Naive B cell (primary cell): Measurements from ENCODE around the gene TNFSF9. TPM values are rescaled to one million over a fixed set of nuclear protein-coding genes. Genes with fewer than 3 reads are reported as not detected.
"Not testable (repeated sequence)": the region's sequence is repeated elsewhere in the genome, so short reads cannot be mapped to it uniquely, and the experiment has no call there.

Source experiments
- ATAC-seq, 2 donors: fragments of 150-1000 bp; cut with Tn5 transposase; 2 replicates each; pipeline ENCODE4 v1.10.0; 2021; ENCODE audit warnings: low read depth in 2 of 2, mild to moderate bottlenecking in 2 of 2, moderate library complexity in 2 of 2
- DNase-seq: peaks from one replicate; pipeline ENCODE4 v3.0.0; 2022
- H3K27ac Mint-ChIP-seq, 6 donors: one replicate each; pipeline ENCODE4 v1.8.0; 2020 to 2022; ENCODE audit warnings: mild to moderate bottlenecking in 6 of 6, mixed read lengths in 6 of 6, moderate library complexity in 5 of 6, inconsistent platforms in 2 of 6
- H3K27me3 Mint-ChIP-seq, 3 donors: one replicate each; pipeline ENCODE4 v1.8.0; 2021 to 2022; ENCODE audit warnings: mixed read lengths in 3 of 3, mild to moderate bottlenecking in 1 of 3
- H3K36me3 Mint-ChIP-seq, 2 donors: one replicate each; pipeline ENCODE4 v1.8.0; 2020 to 2022; ENCODE audit warnings: mixed read lengths in 2 of 2, inconsistent platforms in 1 of 2, mild to moderate bottlenecking in 1 of 2
- H3K4me1 Mint-ChIP-seq, 3 donors: one replicate each; pipeline ENCODE4 v1.8.0; 2020 to 2022; ENCODE audit warnings: mixed read lengths in 3 of 3, inconsistent platforms in 1 of 3, mild to moderate bottlenecking in 1 of 3, moderate library complexity in 1 of 3
- H3K4me3 Mint-ChIP-seq, 8 donors: one replicate each; pipeline ENCODE4 v1.8.0; 2020 to 2022; ENCODE audit warnings: mild to moderate bottlenecking in 8 of 8, mixed read lengths in 8 of 8, moderate library complexity in 8 of 8, inconsistent platforms in 2 of 8
- H3K9me3 Mint-ChIP-seq, 7 donors: one replicate each; pipeline ENCODE4 v1.8.0; 2020 to 2022; ENCODE audit warnings: mixed read lengths in 7 of 7, mild to moderate bottlenecking in 5 of 7, inconsistent platforms in 2 of 7, moderate library complexity in 1 of 7
- polyA plus RNA-seq, 6 donors: library from polyadenylated mRNA; unstranded; fragments of 300-500 nt; fragmentation: Illumina TruSeq; gene quantifications; one replicate each; pipeline ENCODE4 v1.2.3, GENCODE V29; 2021; ENCODE audit warnings: low read depth in 6 of 6

The TNFSF9 gene
- polyA plus RNA-seq, 6 donors from 2014 or later, result 0.67 to 6.7 (median 1.1) TPM

DNA sequence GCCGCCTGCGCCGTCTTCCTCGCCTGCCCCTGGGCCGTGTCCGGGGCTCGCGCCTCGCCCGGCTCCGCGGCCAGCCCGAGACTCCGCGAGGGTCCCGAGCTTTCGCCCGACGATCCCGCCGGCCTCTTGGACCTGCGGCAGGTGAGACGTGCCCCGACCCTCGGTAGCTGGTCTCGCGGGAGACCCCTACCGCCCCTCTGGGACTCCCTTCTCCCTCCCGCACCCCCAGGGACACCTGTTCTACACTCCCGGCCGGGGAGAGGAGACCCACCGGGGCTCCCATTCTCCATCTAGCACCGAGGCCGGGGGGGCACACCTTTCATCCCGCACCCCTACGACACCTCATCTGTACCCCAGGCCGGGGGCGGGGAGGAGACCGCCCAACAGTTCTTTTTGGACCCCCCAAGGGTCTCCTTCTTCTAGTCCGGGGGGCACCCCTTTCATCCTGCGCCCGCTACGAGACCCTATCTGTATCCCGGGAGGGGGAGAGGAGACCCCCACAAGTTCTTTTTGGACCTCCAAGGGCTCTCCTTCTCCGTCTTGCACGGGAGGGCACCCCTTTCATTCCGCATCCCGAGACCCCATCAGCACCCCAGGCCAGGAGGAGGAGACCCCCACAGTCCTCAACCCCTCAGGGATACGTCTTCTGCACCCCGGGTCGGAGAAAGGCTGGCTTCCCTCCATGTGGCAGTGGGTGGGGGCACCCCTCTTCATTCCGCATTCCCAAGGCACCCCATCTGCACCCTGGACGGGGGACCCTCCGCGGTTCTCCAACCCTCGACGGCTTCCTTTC, 533 bp downstream of the TNFSF9 start:
- H3K36me3 Mint-ChIP-seq, result peaks cover 0 to 8% of the 10 kb centered on the region in 2 donors

DNA sequence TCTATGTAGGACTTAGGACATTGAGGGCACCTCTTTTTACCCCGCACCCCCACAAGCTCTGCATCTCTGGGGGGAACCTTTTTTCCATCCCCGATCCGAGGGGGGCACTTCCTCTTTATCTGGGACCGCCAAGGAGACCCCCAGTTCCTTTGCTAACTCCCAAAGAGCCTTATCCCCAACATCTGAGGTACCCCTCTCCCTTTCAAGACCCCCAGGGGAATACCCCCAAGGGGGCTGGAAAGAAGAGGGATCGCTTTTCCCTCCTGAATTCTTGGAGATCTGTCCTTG, 1.1 kb downstream of the TNFSF9 start:
- DNase-seq, result no peak
- Mint-ChIP-seq H3K36me3 (peaks cover 0 to 8% of the 10 kb centered on the region in 2 donors), H3K27me3 (peaks cover 25 to 48% (median 48%) of the 10 kb centered on the region in 3 donors), H3K9me3 (peaks cover 2 to 11% (median 8%) of the 10 kb centered on the region in 7 donors), H3K4me1 (peaks cover 55 to 72% (median 59%) of the 10 kb centered on the region in 3 donors), H3K27ac (peak overlapping the region in 5 of 6 donors; percentile 34 to 83 (median 61)), H3K4me3 (peak overlapping the region; percentile 38 to 92 (median 80))
- ATAC-seq, result no peak

More for the DNA sequence above, 533 bp downstream of the TNFSF9 start:
- Mint-ChIP-seq H3K27ac (peak overlapping the region in 4 of 6 donors; percentile 34 to 83 (median 67)), H3K27me3 (peaks cover 25 to 48% (median 48%) of the 10 kb centered on the region in 3 donors), H3K4me1 (peaks cover 51 to 66% (median 59%) of the 10 kb centered on the region in 3 donors), H3K9me3 (peaks cover 2 to 11% (median 8%) of the 10 kb centered on the region in 7 donors), H3K4me3 (peak overlapping the region; percentile 72 to 92 (median 81))
- ATAC-seq (no peak), DNase-seq (no peak)

DNA sequence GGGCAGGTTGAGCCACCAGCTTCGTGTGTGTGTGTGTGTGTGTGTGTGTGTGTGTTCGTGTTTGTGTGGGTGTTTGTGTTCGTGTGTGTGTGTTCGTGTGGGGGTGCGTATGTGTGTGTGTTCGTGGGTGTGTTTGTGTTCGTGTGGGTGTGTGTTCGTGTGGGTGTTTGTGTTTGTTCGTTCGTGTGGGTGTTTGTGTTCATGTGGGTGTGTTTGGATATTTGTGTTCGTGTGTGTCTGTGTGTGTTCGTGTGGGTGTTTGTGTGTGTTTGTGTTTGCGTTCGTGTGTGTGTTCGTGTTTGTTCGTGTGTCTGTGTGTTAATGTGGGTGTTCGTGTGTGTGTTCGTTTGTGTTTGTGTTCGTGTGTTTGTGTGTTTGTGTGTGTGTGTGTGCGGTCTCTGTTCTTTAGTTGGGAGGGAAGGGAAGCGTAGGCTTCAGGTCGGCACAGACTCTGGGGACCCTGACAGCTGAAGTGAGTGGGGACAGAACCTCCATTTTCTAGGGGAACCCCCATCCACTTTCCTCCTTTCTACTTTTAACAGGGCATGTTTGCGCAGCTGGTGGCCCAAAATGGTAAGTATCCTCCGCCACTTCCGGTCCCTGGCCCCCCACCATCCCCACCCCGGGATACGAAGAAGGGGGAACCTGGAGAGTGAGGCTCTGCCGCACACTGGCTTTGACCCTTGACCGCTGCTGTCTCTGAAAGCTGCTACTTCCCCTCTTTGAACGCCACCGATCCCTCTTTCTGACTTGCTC, 1.6 kb downstream of the TNFSF9 start:
- H3K4me3 Mint-ChIP-seq, result peak overlapping the region; percentile 38 to 92 (median 80)
- ATAC-seq, result peak; percentile 4 to 10

DNA sequence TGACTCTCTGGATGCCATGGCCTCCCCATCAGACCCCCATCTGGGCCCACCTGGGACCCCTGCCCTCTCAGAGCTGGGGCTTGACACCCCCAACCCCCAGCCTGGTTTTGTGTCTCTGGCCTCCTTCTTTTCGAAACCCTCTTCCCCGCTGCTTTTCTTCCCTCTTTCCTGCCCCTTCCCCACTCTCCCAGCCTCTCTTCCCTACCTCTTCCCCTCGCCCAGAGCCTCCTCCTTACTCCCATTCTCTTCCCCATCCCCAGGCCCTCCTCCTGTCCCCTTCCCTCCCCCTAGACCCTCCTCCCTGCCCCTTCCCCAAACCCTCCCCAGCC, 2.1 kb downstream of the TNFSF9 start:
- peaks cover 0 to 8% of the 10 kb centered on the region in 2 donors for H3K36me3 Mint-ChIP-seq
- peak overlapping the region; percentile 38 to 87 (median 78) for H3K4me3 Mint-ChIP-seq
- H3K9me3 Mint-ChIP-seq, result peaks cover 2 to 11% (median 8%) of the 10 kb centered on the region in 7 donors
- ATAC-seq (no peak), DNase-seq (no peak)
- peak overlapping the region in 5 of 6 donors; percentile 6 to 84 (median 82) for H3K27ac Mint-ChIP-seq
- peaks cover 54 to 70% (median 58%) of the 10 kb centered on the region in 3 donors for H3K4me1 Mint-ChIP-seq
- H3K27me3 Mint-ChIP-seq, result peaks cover 25 to 48% (median 48%) of the 10 kb centered on the region in 3 donors

More for the DNA sequence above, 1.6 kb downstream of the TNFSF9 start:
- peaks cover 0 to 8% of the 10 kb centered on the region in 2 donors for H3K36me3 Mint-ChIP-seq
- peaks cover 2 to 11% (median 8%) of the 10 kb centered on the region in 7 donors for H3K9me3 Mint-ChIP-seq
- peak overlapping the region in 5 of 6 donors; percentile 12 to 84 (median 82) for H3K27ac Mint-ChIP-seq
- H3K4me1 Mint-ChIP-seq, result peaks cover 59 to 75% (median 62%) of the 10 kb centered on the region in 3 donors
- peaks cover 25 to 48% (median 48%) of the 10 kb centered on the region in 3 donors for H3K27me3 Mint-ChIP-seq
- DNase-seq, result no peak

DNA sequence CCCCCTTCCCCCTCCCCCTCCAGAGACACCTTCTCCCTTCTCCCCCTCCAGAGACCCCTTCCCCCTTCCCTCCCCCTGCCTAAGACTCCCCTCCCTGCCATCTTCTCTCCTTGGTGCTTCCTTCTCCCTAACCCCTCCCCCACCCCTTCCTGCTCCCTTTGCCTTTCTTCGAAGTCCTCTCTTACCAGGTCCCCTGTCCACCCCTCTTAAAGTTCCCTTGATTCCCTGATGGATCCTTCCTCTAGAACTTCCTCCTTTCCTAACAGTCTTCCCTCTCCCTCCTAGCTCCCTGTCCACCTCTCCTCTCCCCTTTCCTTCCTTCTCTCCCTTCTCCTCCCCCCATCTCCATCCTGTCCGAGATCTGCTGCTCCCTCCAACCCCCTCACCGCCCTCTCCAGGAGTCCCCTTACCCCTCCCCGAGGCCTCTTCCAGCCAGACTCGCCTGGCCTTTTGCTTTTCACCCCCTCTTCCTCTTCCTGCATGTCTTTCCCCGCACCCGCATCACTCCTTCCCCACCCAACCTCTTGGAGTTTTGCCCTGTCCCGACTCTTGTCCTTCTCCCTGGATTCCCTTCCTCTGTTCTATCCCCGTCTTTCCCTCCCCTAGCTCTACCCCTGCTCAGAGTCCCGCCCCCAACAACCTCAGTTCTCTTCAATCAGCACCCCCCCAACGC, 3.1 kb downstream of the TNFSF9 start:
- no peak for DNase-seq
- H3K27me3 Mint-ChIP-seq, result peaks cover 25 to 48% (median 48%) of the 10 kb centered on the region in 3 donors
- peak overlapping the region in 2 of 6 donors; percentile 28 to 73 for H3K27ac Mint-ChIP-seq
- H3K36me3 Mint-ChIP-seq, result peaks cover 0 to 8% of the 10 kb centered on the region in 2 donors
- H3K4me3 Mint-ChIP-seq, result peak overlapping the region in 1 of 8 donors; percentile 13
- no peak for ATAC-seq
- peaks cover 53 to 61% (median 56%) of the 10 kb centered on the region in 3 donors for H3K4me1 Mint-ChIP-seq
- peaks cover 2 to 11% (median 8%) of the 10 kb centered on the region in 7 donors for H3K9me3 Mint-ChIP-seq

DNA sequence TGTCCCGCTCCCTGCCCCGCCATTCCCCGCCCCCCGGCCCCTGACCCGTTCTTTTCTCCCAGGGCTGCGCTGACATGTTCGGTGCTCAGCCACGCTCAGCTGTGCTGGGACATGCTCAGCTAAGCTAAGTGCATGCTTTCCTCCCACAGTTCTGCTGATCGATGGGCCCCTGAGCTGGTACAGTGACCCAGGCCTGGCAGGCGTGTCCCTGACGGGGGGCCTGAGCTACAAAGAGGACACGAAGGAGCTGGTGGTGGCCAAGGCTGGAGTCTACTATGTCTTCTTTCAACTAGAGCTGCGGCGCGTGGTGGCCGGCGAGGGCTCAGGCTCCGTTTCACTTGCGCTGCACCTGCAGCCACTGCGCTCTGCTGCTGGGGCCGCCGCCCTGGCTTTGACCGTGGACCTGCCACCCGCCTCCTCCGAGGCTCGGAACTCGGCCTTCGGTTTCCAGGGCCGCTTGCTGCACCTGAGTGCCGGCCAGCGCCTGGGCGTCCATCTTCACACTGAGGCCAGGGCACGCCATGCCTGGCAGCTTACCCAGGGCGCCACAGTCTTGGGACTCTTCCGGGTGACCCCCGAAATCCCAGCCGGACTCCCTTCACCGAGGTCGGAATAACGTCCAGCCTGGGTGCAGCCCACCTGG, 3.7 kb downstream of the TNFSF9 start:
- no peak for DNase-seq
- Mint-ChIP-seq H3K27ac (peak overlapping the region in 1 of 6 donors; percentile 75), H3K4me3 (peak overlapping the region in 3 of 8 donors; percentile 20 to 70 (median 25)), H3K4me1 (peaks cover 47 to 54% (median 49%) of the 10 kb centered on the region in 3 donors), H3K27me3 (peaks cover 21 to 43% (median 41%) of the 10 kb centered on the region in 3 donors), H3K36me3 (peaks cover 0 to 8% of the 10 kb centered on the region in 2 donors), H3K9me3 (peaks cover 2 to 11% (median 8%) of the 10 kb centered on the region in 7 donors)
- ATAC-seq, result no peak

DNA sequence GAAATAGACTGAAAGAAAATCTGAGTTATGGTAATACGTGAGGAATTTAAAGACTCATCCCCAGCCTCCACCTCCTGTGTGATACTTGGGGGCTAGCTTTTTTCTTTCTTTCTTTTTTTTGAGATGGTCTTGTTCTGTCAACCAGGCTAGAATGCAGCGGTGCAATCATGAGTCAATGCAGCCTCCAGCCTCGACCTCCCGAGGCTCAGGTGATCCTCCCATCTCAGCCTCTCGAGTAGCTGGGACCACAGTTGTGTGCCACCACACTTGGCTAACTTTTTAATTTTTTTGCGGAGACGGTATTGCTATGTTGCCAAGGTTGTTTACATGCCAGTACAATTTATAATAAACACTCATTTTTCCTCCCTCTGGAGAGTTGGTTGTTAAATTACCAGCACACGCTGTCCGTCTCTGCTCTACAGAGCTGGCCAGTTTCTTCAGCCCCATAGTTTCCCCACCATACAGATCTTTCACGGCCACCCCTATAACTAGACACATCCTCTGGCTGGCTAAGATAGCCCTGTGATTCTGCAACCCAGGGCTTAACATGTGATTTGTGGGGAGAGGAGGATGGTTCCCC, 4.8 kb downstream of the TNFSF9 start:
- peaks cover 36 to 43% (median 38%) of the 10 kb centered on the region in 3 donors for H3K4me1 Mint-ChIP-seq
- no peak for DNase-seq
- H3K9me3 Mint-ChIP-seq, result peaks cover 2 to 11% (median 8%) of the 10 kb centered on the region in 7 donors
- peaks cover 0 to 8% of the 10 kb centered on the region in 2 donors for H3K36me3 Mint-ChIP-seq
- peak overlapping the region; percentile 10 to 89 (median 78) for H3K27ac Mint-ChIP-seq
- H3K27me3 Mint-ChIP-seq, result peaks cover 10 to 32% (median 31%) of the 10 kb centered on the region in 3 donors
- H3K4me3 Mint-ChIP-seq, result peak overlapping the region in 4 of 8 donors; percentile 14 to 73 (median 49)
- ATAC-seq, result no peak

DNA sequence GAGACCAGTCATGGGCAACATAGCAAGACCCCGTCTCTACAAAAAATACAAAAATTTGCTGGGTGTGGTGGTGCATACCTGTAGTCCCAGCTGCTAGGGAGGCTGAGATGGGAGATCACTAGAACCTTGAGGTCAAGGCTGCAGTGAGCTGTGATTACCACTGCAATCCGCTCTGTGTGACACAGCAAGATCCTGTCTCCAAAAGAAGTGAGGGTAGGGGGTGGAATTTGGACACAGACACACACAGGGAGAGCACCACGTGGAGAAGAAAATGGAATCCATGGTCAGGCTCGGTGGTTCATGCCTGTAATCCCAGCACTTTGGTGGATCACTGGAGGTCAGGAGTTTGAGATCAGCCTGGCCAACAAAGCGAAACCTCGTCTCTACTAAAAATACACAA, 8.7 kb downstream of the TNFSF9 start:
- H3K4me1 Mint-ChIP-seq, result peaks cover 9 to 20% (median 14%) of the 10 kb centered on the region in 3 donors
- ATAC-seq (no peak), DNase-seq (no peak)
- H3K4me3 Mint-ChIP-seq, result no peak overlapping the region
- peaks cover 0 to 8% of the 10 kb centered on the region in 2 donors for H3K36me3 Mint-ChIP-seq
- peaks cover 2 to 11% (median 6%) of the 10 kb centered on the region in 7 donors for H3K9me3 Mint-ChIP-seq
- peaks cover 0 to 15% (median under 1%) of the 10 kb centered on the region in 3 donors for H3K27me3 Mint-ChIP-seq
- H3K27ac Mint-ChIP-seq, result peak overlapping the region in 2 of 6 donors; percentile 44 to 84

DNA sequence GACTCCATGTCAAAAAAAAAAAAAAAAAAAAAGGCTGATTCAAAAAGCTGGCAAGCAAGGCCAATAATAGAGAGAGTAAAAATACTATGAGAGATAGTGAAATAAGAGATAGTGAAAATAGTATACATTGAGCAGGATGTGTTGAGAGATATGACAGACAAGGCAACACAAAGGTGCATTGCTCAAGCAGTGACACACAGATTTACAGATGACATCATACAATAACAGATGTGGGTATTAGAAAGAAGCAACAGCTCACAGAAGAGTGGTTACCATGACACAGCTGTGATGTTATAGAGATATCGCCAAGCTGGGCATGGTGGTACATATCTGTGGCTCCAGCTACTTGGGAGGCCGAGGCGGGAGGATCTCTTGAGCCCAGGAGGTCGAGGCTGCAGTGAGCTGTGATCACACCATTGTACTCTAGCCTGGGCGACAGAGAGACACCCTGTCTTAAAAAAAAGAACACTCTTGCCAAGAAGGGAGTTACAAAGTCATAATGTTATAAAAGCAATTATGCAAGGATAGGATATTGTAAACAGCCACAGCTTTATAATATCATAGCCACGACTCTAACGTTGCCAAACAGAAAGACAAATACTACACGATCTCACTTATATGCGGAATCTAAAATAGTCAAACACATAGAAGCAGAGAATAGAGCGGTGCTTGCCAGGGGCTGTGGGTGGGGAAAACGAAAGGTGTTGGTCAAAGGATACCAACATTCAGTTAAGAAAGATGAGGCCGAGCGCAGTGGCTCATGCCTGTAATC, 10.3 kb downstream of the TNFSF9 start:
- Mint-ChIP-seq H3K36me3 (peaks cover 0 to 2% of the 10 kb centered on the region in 2 donors), H3K4me3 (no peak overlapping the region), H3K9me3 (peaks cover 0 to 3% (median 1%) of the 10 kb centered on the region in 7 donors), H3K4me1 (peaks cover 5 to 11% (median 10%) of the 10 kb centered on the region in 3 donors), H3K27me3 (peaks cover 0 to 17% (median 0%) of the 10 kb centered on the region in 3 donors), H3K27ac (peak overlapping the region in 1 of 6 donors; percentile 3)
- DNase-seq (no peak), ATAC-seq (no peak)

DNA sequence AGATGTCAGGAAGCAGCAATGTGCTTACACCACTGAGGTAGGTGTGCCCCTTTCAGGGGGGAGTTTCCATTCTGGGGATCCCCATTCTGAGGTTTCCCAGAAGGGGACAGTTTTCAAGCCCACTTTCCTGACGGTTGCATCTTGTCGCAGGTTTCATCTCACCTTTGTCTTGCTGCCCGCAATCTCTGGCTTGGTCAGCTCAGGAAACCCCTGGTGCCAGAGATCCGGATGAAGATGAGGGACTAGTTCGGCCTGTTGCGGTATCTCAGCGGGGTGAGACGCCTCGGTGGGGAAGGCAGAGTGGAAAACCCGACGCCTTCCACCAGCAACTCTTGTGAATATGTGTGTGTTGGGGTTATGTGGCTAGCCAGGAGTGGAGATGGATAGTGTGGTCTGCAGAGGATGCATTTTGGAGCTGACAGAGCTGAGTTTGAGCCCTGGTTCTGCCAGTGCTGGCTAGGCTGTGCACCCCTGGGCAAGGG, 13.1 kb downstream of the TNFSF9 start:
- Mint-ChIP-seq H3K27ac (no peak overlapping the region), H3K4me3 (no peak overlapping the region), H3K4me1 (no peaks in the 10 kb centered on the region), H3K36me3 (peaks cover 5 to 8% of the 10 kb centered on the region in 2 donors), H3K27me3 (peaks cover 0 to 29% (median 0%) of the 10 kb centered on the region in 3 donors), H3K9me3 (peaks cover 2 to 15% (median 5%) of the 10 kb centered on the region in 7 donors)
- DNase-seq (no peak), ATAC-seq (peak; percentile 44 to 61)

DNA sequence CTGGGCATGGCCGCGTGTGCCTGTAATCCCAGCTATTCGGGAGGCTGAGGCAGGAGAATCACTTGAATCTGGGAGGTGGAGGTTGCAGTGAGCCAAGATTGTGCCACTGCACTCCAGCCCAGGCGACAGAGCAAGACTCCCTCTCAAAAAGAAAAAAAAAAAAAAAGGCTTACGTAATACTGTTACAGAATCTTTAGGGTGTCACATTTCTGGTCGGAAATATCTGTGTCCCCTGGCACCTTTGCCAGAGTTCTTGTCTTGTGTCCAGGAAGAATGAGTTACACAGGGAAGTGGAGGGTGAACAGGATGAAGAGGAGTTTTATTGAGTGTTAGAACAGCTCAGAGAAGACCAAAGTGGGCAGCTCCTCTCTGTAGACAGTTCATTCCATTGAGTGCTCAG, 19.9 kb downstream of the TNFSF9 start:
- not testable (repeated sequence) for DNase-seq, H3K27ac Mint-ChIP-seq, H3K36me3 Mint-ChIP-seq, ATAC-seq, H3K4me1 Mint-ChIP-seq
- peaks cover 3 to 18% (median 5%) of the 10 kb centered on the region in 7 donors for H3K9me3 Mint-ChIP-seq
- H3K4me3 Mint-ChIP-seq, result peak overlapping the region in 1 of 8 donors; percentile 26
- peaks cover 0 to 22% (median 3%) of the 10 kb centered on the region in 3 donors for H3K27me3 Mint-ChIP-seq
